ENCODE data around the gene POC5. TPM values are rescaled to one million over a fixed set of nuclear protein-coding genes. Genes with fewer than 3 reads are reported as not detected.

POC5 gene
- total and polyA plus RNA-seq, 9 donors, result 8.3 to 14.4 (median 12.1) TPM

DNA sequence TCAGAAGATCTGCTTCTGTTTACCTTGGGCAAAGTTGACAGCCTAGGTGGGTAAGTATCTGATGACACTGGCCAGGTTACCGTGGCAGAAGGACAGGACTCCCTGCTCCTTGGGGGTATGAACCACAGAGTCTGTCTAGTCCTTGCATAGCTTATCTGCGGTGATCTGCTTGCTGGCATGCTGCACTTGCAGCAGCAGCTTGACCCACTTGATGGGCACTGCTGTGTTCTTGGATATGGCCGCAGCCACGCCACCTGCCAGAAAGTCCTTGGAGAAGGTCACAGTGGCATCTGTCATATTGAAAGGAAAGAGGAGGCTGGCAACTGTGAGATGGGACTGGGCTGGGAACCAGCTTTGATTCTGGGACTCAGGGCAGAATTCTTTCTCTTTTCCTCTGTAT, 35.9 kb upstream of the POC5 start:
- TF ChIP-seq, protein P1, sequence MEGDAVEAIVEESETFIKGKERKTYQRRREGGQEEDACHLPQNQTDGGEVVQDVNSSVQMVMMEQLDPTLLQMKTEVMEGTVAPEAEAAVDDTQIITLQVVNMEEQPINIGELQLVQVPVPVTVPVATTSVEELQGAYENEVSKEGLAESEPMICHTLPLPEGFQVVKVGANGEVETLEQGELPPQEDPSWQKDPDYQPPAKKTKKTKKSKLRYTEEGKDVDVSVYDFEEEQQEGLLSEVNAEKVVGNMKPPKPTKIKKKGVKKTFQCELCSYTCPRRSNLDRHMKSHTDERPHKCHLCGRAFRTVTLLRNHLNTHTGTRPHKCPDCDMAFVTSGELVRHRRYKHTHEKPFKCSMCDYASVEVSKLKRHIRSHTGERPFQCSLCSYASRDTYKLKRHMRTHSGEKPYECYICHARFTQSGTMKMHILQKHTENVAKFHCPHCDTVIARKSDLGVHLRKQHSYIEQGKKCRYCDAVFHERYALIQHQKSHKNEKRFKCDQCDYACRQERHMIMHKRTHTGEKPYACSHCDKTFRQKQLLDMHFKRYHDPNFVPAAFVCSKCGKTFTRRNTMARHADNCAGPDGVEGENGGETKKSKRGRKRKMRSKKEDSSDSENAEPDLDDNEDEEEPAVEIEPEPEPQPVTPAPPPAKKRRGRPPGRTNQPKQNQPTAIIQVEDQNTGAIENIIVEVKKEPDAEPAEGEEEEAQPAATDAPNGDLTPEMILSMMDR (IDR thresholded peaks at IDR 0.05), result no peak
- TF ChIP-seq EP300 (IDR thresholded peaks at IDR 0.05), result no peak
- TF ChIP-seq POLR2A (IDR thresholded peaks at IDR 0.05), result no peak
- 82 to 92% (median 89%) methylated on average over 4 of the region's 4 CpGs for WGBS, 3 donors
- no peak for DNase-seq
- H3K4me3 ChIP-seq, result no peak overlapping the region
- intact Hi-C loops (cut with DNase I), result no loop called here
- H3K27me3 ChIP-seq, result no peaks in the 10 kb centered on the region
- no peaks in the 10 kb centered on the region for H3K9me3 ChIP-seq
- no peak overlapping the region for H3K27ac ChIP-seq
- H3K4me1 ChIP-seq (ENCODE audit: insufficient read depth), result no peaks in the 10 kb centered on the region
- no peaks in the 10 kb centered on the region for H3K36me3 ChIP-seq

DNA sequence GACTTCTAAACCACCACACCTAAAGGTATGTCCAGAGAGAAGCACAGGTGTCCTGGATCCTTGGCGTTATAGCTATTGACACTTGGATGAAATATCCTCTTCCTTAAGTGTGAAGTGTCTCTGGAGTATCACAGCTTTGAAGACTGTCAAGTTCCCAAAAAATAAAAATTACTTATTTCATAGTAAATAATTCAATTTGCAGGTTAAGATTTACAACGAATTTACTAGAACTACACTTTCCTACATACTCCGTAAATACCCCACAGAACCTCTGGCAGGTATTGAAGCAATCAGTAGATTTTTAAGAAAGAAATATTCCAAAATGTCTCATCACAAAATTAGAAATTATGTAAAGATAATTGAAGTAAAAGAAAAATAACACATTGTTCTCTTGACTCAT, 27.1 kb upstream of the POC5 start:
- DNase-seq, result no peak
- intact Hi-C loops (cut with DNase I), result no loop called here
- Histone ChIP-seq H3K9me3 (peaks cover 0 to 3% of the 10 kb centered on the region in 2 donors), H3K27ac (no peak overlapping the region), H3K36me3 (no peaks in the 10 kb centered on the region), H3K4me3 (no peak overlapping the region), H3K4me1 (ENCODE audit: insufficient read depth) (no peaks in the 10 kb centered on the region), H3K27me3 (no peaks in the 10 kb centered on the region)
- TF ChIP-seq, protein P1 (IDR thresholded peaks at IDR 0.05), result no peak
- no peak for TF ChIP-seq POLR2A (IDR thresholded peaks at IDR 0.05)
- no peak for TF ChIP-seq EP300 (IDR thresholded peaks at IDR 0.05)
- 87 to 91% (median 88%) methylated on average over 3 of the region's 3 CpGs for WGBS, 3 donors

DNA sequence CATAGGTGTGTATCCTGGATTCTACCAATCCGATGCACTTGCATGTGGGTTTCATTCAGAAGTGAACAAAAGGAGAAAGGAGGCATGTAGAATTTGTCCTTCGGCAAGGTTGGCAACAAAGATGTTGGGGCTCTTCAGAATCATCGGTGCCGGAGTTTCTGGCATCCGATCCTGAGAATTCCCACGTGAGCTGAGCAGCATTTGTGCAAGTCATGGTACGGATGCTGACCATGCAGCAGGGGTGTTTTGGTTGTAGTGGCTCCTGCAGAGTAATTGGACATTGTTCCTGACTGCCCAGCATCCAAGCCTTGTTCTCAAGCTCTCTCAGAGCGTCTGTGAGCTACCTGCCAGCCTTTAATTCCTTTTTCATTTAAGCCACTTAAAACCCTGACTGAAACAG, 19.0 kb upstream of the POC5 start:
- TF ChIP-seq, protein P1 (IDR thresholded peaks at IDR 0.05), result no peak
- TF ChIP-seq EP300 (IDR thresholded peaks at IDR 0.05), result no peak
- no peak for TF ChIP-seq POLR2A (IDR thresholded peaks at IDR 0.05)
- H3K9me3 ChIP-seq, result peaks cover 0 to 3% of the 10 kb centered on the region in 2 donors
- H3K27ac ChIP-seq, result no peak overlapping the region
- no peaks in the 10 kb centered on the region for H3K4me1 ChIP-seq (ENCODE audit: insufficient read depth)
- intact Hi-C loops (cut with DNase I), result no loop called here
- no peaks in the 10 kb centered on the region for H3K27me3 ChIP-seq
- 81 to 86% (median 82%) methylated on average over 8 of the region's 8 CpGs for WGBS, 3 donors
- DNase-seq, result no peak
- H3K36me3 ChIP-seq, result no peaks in the 10 kb centered on the region
- H3K4me3 ChIP-seq, result no peak overlapping the region

DNA sequence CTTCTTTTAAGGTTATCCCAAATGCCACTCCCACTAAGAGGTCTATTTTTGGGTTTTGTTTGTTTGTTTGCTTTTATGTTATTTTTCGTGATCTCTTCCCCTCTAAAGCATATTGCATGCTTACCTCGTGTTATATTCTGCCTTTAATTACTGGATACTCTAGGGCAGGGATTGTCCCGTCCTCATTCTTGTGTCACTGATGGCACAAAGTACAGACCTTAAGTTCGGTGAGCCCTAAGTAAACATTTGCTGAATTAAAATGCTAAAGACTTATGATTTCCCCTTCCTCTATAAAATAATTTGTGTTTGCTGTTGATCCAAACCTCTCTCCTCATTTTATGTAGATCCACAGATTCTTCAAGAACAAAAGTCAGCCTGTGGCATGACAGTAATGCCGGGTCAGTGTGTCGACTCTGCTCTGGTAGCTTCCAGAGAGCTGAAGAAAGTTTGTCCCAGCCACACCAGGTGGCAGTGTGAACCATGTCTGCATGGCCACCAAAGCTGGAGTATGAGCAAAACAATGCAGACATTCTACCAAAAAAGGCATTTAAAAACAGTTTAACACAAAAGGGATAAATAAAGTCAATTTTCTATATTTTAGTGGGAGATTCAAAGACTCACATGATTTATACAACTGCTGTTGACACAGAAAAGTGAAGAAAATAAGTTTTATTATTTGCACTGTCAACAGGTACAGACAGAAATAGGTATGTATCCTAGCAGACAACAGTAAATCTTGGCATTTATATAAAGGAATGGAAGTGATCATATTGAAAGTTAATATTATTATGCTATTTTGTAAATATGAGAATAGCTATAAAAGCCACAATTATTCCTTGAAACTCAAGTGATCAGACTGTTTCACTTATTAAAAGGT, 17.9 kb upstream of the POC5 start:
- H3K27ac ChIP-seq, result no peak overlapping the region
- H3K9me3 ChIP-seq, result peaks cover 0 to 3% of the 10 kb centered on the region in 2 donors
- intact Hi-C loops (cut with DNase I), result no loop called here
- TF ChIP-seq EP300 (IDR thresholded peaks at IDR 0.05), result no peak
- no peak for TF ChIP-seq POLR2A (IDR thresholded peaks at IDR 0.05)
- TF ChIP-seq, protein P1 (IDR thresholded peaks at IDR 0.05), result no peak
- 30 to 44% (median 37%) methylated on average over 6 of the region's 6 CpGs for WGBS, 3 donors
- DNase-seq, result no peak
- no peaks in the 10 kb centered on the region for H3K36me3 ChIP-seq
- H3K4me1 ChIP-seq (ENCODE audit: insufficient read depth), result no peaks in the 10 kb centered on the region
- no peaks in the 10 kb centered on the region for H3K27me3 ChIP-seq
- no peak overlapping the region for H3K4me3 ChIP-seq

All from ovary (tissue), 9 donors.